A549 (cell line): ENCODE results near the gene ANXA1. TPM values are rescaled to one million over a fixed set of nuclear protein-coding genes. Genes with fewer than 3 reads are reported as not detected.

Source experiments
- ATAC-seq, 2 experiments: fragments of 200-7000 bp in 1 of 2; fragments of >200 bp in 1 of 2; cut with Nextera tagmentation in 1 of 2; cut with Tn5 transposase in 1 of 2; 3 replicates each; pipeline versions ENCODE4 v1.8.0 to v1.9.1; 2018 to 2020; ENCODE audit warnings: mild to moderate bottlenecking in 1 of 2, moderate library complexity in 1 of 2
- CTCF ChIA-PET: fragments of 300-600 bp; sonication (Branson Sonifier 250); formaldehyde crosslinking; extraction: SDS; loops from one replicate; lab custom pipeline; 2021; ENCODE audit warnings: antibody characterized with exemption, inconsistent platforms; lab: Yijun Ruan, JAX
- POLR2A ChIA-PET: fragments of 350-600 bp; formaldehyde crosslinking; extraction: SDS; loops from one replicate; lab custom pipeline; 2021; ENCODE audit warnings: antibody characterized with exemption, inconsistent platforms; lab: Yijun Ruan, JAX
- DNase-seq, 2 experiments: peaks; one replicate each; pipeline versions ENCODE4 v3.0.0 to v3.0.0-alpha.2; 2011 to 2016; ENCODE audit warnings: low read depth in 1 of 2, low spot score in 1 of 2
- FAIRE-seq: peaks from 2 replicates; lab custom pipeline; 2011; peaks lifted over from hg19 to GRCh38; lab: Jason Lieb, UNC
- H3K27ac ChIP-seq, 2 experiments: fragments of >200 bp; sonication (Bioruptor Twin); formaldehyde crosslinking; 3 replicates each; pipeline ENCODE4 v1.5.1; 2016 to 2017
- H3K4me1 ChIP-seq: fragments of >200 bp; sonication (Bioruptor Twin); formaldehyde crosslinking; 3 replicates; pipeline ENCODE4 v1.6.1; 2016
- H3K4me2 ChIP-seq: fragments of >200 bp; sonication (Bioruptor Twin); formaldehyde crosslinking; 3 replicates; pipeline ENCODE4 v1.6.1; 2016
- H3K4me3 ChIP-seq: fragments of >200 bp; sonication (Bioruptor Twin); formaldehyde crosslinking; 3 replicates; pipeline ENCODE4 v1.5.1; 2016
- H3K9me3 ChIP-seq: fragments of >200 bp; sonication (Bioruptor Twin); formaldehyde crosslinking; 3 replicates; pipeline ENCODE4 v1.6.1; 2016
- CEBPB ChIP-seq, 2 experiments: fragments of >200 bp in 1 of 2; sonication (Bioruptor Twin) in 1 of 2; formaldehyde crosslinking in 1 of 2; IDR thresholded peaks; 2 replicates each; pipeline ENCODE4 v1.6.1; 2012 to 2016
- E2F6 ChIP-seq: IDR thresholded peaks from 2 replicates; pipeline ENCODE4 v1.6.1; 2012; ENCODE audit warnings: low read depth, borderline replicate concordance
- EHF ChIP-seq: fragments of 250-450 bp; sonication (Bioruptor Pico); IDR thresholded peaks from 2 replicates; pipeline ENCODE4 v1.5.0; 2020; ENCODE audit warnings: mild to moderate bottlenecking
- EHMT2 ChIP-seq: fragments of 200-600 bp; sonication (generic); IDR thresholded peaks from 2 replicates; pipeline ENCODE4 v1.6.1; 2016; ENCODE audit warnings: antibody characterized with exemption, low read depth, mild to moderate bottlenecking, moderate library complexity
- FOSB ChIP-seq: fragments of 250-450 bp; sonication (Bioruptor Pico); IDR thresholded peaks from 2 replicates; pipeline ENCODE4 v1.5.0; 2020; ENCODE audit warnings: mild to moderate bottlenecking, moderate library complexity
- FOSL2 ChIP-seq, 2 experiments: fragments of 450-650 bp in 1 of 2; fragments of >200 bp in 1 of 2; sonication (Bioruptor Twin) in 1 of 2; formaldehyde crosslinking; IDR thresholded peaks; 2 replicates each; pipeline versions ENCODE4 v1.5.0 to v1.6.1; 2016 to 2020; ENCODE audit warnings: mild to moderate bottlenecking in 1 of 2, moderate library complexity in 1 of 2
- HEYL ChIP-seq: fragments of 250-450 bp; sonication (Bioruptor Pico); IDR thresholded peaks from 2 replicates; pipeline ENCODE4 v1.8.0; 2021; ENCODE audit warnings: mild to moderate bottlenecking, moderate library complexity
- HMGXB4 ChIP-seq: fragments of 250-450 bp; sonication (Bioruptor Pico); IDR thresholded peaks from 2 replicates; pipeline ENCODE4 v1.5.0; 2021; ENCODE audit warnings: mild to moderate bottlenecking, moderate library complexity, borderline replicate concordance
- HOXA7 ChIP-seq: fragments of 250-450 bp; sonication (Bioruptor Pico); IDR thresholded peaks from 2 replicates; pipeline ENCODE4 v1.5.0; 2020; ENCODE audit warnings: mild to moderate bottlenecking, moderate library complexity
- KDM1A ChIP-seq: fragments of 200-600 bp; sonication (generic); IDR thresholded peaks from 2 replicates; pipeline ENCODE4 v1.6.1; 2016; ENCODE audit warnings: low read depth, mild to moderate bottlenecking
- KDM5A ChIP-seq: fragments of 200-600 bp; sonication (generic); IDR thresholded peaks from 2 replicates; pipeline ENCODE4 v1.6.1; 2016; ENCODE audit warnings: antibody characterized with exemption, mild to moderate bottlenecking
- MAZ ChIP-seq: fragments of 150-350 bp; IDR thresholded peaks from 2 replicates; pipeline ENCODE4 v1.6.1; 2014; ENCODE audit warnings: antibody characterized with exemption, low read depth, low read length, borderline replicate concordance
- POLR2A ChIP-seq: IDR thresholded peaks from 2 replicates; pipeline ENCODE4 v1.6.1; 2012; ENCODE audit warnings: mild to moderate bottlenecking, low read length
- POLR2AphosphoS2 ChIP-seq: conservative IDR thresholded peaks from 2 replicates; pipeline ENCODE4 v1.6.1; 2012; ENCODE audit warnings: low read length, improper control_type of control experiment, inconsistent platforms
- RARB ChIP-seq: fragments of 250-450 bp; sonication (Bioruptor Pico); IDR thresholded peaks from 2 replicates; pipeline ENCODE4 v1.8.0; 2021; ENCODE audit warnings: mild to moderate bottlenecking, moderate library complexity
- RCOR1 ChIP-seq: fragments of 150-350 bp; IDR thresholded peaks from 2 replicates; pipeline ENCODE4 v1.6.1; 2014; ENCODE audit warnings: antibody characterized with exemption, low read length, low read depth
- RFX5 ChIP-seq: fragments of 450-650 bp; IDR thresholded peaks from 2 replicates; pipeline ENCODE4 v1.7.1; 2014; ENCODE audit warnings: antibody characterized with exemption, mild to moderate bottlenecking, moderate library complexity
- SREBF2 ChIP-seq: fragments of 450-650 bp; IDR thresholded peaks from 2 replicates; pipeline ENCODE4 v1.6.1; 2014; ENCODE audit warnings: mild to moderate bottlenecking, moderate library complexity
- TFCP2L1 ChIP-seq: fragments of 250-450 bp; sonication (Bioruptor Pico); IDR thresholded peaks from 2 replicates; pipeline ENCODE4 v1.5.0; 2021; ENCODE audit warnings: mild to moderate bottlenecking
- TP53 ChIP-seq: fragments of 250-450 bp; sonication (Bioruptor Pico); IDR thresholded peaks from 2 replicates; pipeline ENCODE4 v1.5.0; 2021; ENCODE audit warnings: mild to moderate bottlenecking, moderate library complexity
- ZC3H11A ChIP-seq: fragments of 450-650 bp; IDR thresholded peaks from 2 replicates; pipeline ENCODE4 v1.6.1; 2014; ENCODE audit warnings: antibody characterized with exemption, mild to moderate bottlenecking
- ZSCAN20 ChIP-seq: fragments of 250-450 bp; sonication (Bioruptor Pico); IDR thresholded peaks from 2 replicates; pipeline ENCODE4 v1.8.0; 2022; ENCODE audit warnings: mild to moderate bottlenecking, moderate library complexity
- WGBS: methylation state at CpG from one replicate; pipeline ENCODE4 v1.1.6; 2017; ENCODE audit errors: missing lambda C conversion rate; 5-methylcytosine and 5-hydroxymethylcytosine counted together
- polyA plus RNA-seq, 4 experiments: library from polyadenylated mRNA; depleted of rRNA in 3 of 4; stranded (reverse); fragments of >200 nt; fragmentation: RNase III in 1 of 4; extraction: RNeasy Plus Mini Kit Qiagen cat#74134 plus additional on column Dnase treatment in 1 of 4; gene quantifications; 2 replicates in 3 of 4; 3 replicates in 1 of 4; pipeline ENCODE4 v1.2.3, GENCODE V29; 2011 to 2017
- TF ChIP-seq, protein P1 (sequence below): fragments of >200 bp; sonication (Bioruptor Twin); formaldehyde crosslinking; IDR thresholded peaks from 3 replicates; pipeline ENCODE4 v1.6.1; 2016
- TF ChIP-seq, protein P2 (sequence below): IDR thresholded peaks from 2 replicates; pipeline ENCODE4 v1.6.1; 2012

The ANXA1 gene
- polyA plus RNA-seq, 2 of the 4 experiments (the other 2 are of a cell fraction): 1,601 to 1,990 TPM

GRCh38 chr9:73172901-73173215 is 21.2 kb downstream of the ANXA1 start:
- peak overlapping the region; percentile 20 for H3K4me2 ChIP-seq
- CTCF ChIA-PET: interaction anchor here (0.8 to 4.3 kb wide), 7 partner anchors 11 to 316 kb away, joined by 3 to 34 read pairs (median 7); no protein-coding TSS in a partner anchor
- ATAC-seq: peak; percentile 23 to 48
- FAIRE-seq: no peak
- H3K9me3 ChIP-seq: no peaks in the 10 kb centered on the region
- H3K4me1 ChIP-seq: peaks cover 70% of the 10 kb centered on the region
- DNase-seq: peak in 1 of 2 experiments; percentile 56
- no peak overlapping the region for H3K4me3 ChIP-seq
- POLR2A ChIA-PET: interaction anchor here (1.2 to 2.0 kb wide), 5 partner anchors 20 to 65 kb away, joined by 3 to 5 read pairs (median 4); partner anchors contain the start of gene ANXA1
- TF ChIP-seq EHMT2: no peak
- no peak for TF ChIP-seq MAZ
- no peak for TF ChIP-seq SREBF2
- TF ChIP-seq KDM1A: no peak
- TF ChIP-seq RCOR1: no peak
- TF ChIP-seq, protein P1, sequence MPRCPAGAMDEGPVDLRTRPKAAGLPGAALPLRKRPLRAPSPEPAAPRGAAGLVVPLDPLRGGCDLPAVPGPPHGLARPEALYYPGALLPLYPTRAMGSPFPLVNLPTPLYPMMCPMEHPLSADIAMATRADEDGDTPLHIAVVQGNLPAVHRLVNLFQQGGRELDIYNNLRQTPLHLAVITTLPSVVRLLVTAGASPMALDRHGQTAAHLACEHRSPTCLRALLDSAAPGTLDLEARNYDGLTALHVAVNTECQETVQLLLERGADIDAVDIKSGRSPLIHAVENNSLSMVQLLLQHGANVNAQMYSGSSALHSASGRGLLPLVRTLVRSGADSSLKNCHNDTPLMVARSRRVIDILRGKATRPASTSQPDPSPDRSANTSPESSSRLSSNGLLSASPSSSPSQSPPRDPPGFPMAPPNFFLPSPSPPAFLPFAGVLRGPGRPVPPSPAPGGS: no peak
- no peak for TF ChIP-seq RFX5
- TF ChIP-seq POLR2A: no peak
- TF ChIP-seq HEYL (CRISPR knock-in tag): no peak
- no peak for TF ChIP-seq KDM5A
- TF ChIP-seq, all 56 proteins: peak for 0
- 40% methylated on average over 3 of the region's 3 CpGs for WGBS
- H3K27ac ChIP-seq: peak overlapping the region; percentile 43 to 63

DNA sequence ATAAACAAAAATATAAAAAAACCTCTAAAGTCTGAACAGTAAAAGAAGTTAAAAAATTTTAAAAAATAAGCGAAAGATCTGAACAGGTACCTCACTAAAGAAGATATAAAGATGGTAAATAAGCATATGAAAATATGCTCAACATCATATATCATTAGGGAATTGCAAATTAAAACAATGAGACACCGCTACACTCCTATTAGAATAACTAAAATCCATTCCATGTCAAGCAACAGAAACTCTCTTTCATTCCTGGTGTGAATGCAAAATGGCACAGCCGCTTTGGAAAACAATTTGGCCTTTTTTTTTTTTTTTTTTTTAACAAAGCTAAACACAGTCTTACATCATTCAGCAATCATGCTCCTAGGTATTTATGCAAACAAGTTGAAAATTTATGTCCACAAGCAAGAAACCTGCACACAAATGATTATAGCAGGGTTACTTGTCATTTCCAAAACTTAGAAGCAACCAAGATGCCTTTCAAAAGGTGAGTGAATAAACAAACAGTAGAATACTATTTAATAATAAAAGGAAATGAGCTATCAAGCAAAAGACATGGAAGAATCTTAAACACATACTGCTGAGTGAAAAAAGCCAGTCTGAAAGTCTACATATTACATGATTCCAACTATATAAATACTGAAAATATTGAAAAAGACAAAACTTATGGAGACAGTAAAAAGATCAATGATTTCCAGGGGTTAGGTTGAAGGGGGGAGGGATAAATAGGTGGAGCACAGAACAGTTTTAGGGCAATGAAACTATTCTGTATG is 22.1 kb downstream of the ANXA1 start:
- DNase-seq (peak in 1 of 2 experiments; percentile 47), FAIRE-seq (peak; percentile 7), ATAC-seq (no peak; a peak in 2 of 6 replicates)
- peak overlapping the region; percentile 20; the same call in 2 of the 3 replicates for H3K4me2 ChIP-seq
- 67% methylated on average over 3 of the region's 3 CpGs for WGBS
- TF ChIP-seq POLR2AphosphoS2: peak; percentile 94
- TF ChIP-seq TP53 (CRISPR knock-in tag): peak; percentile 64; the same call in 1 of the 2 replicates
- TF ChIP-seq, protein P2, sequence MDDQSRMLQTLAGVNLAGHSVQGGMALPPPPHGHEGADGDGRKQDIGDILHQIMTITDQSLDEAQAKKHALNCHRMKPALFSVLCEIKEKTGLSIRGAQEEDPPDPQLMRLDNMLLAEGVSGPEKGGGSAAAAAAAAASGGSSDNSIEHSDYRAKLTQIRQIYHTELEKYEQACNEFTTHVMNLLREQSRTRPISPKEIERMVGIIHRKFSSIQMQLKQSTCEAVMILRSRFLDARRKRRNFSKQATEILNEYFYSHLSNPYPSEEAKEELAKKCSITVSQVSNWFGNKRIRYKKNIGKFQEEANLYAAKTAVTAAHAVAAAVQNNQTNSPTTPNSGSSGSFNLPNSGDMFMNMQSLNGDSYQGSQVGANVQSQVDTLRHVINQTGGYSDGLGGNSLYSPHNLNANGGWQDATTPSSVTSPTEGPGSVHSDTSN: no peak
- TF ChIP-seq RARB (CRISPR knock-in tag): 0 out of 2 replicates have a peak, but pooled peaks have one; percentile 30
- TF ChIP-seq E2F6: no peak
- peak; percentile 81 for TF ChIP-seq HMGXB4 (CRISPR knock-in tag)
- TF ChIP-seq TFCP2L1: peak; percentile 87; the same call in 1 of the 2 replicates
- TF ChIP-seq FOSB: peak; percentile 94
- TF ChIP-seq HOXA7: peak; percentile 93
- TF ChIP-seq EHF: peak; percentile 14
- TF ChIP-seq ZC3H11A: no peak
- no peak for TF ChIP-seq CEBPB (IDR thresholded peaks at IDR 0.05)
- TF ChIP-seq ZSCAN20 (CRISPR knock-in tag): 0 out of 2 replicates have a peak, but pooled peaks have one; percentile 42
- no peak for TF ChIP-seq FOSL2 (IDR thresholded peaks at IDR 0.05)
- 0 out of 2 replicates have a peak, but pooled peaks have one; percentile 5 for TF ChIP-seq FOSL2 (CRISPR knock-in tag; IDR thresholded peaks at IDR 0.05)
- H3K4me3 ChIP-seq: no peak overlapping the region
- H3K9me3 ChIP-seq: no peaks in the 10 kb centered on the region
- POLR2A ChIA-PET: interaction anchor here (1.0 kb wide), 1 partner anchor 80 kb away, joined by 3 read pairs; no protein-coding TSS in a partner anchor
- peak overlapping the region; percentile 43 to 53; a peak in 5 of 6 replicates for H3K27ac ChIP-seq
- peaks cover 78% of the 10 kb centered on the region for H3K4me1 ChIP-seq
- CTCF ChIA-PET: interaction anchor here (4.3 kb wide), 1 partner anchor 64 kb away, joined by 34 read pairs; no protein-coding TSS in a partner anchor
